ENCODE data around the gene SERPINE2.

DNA sequence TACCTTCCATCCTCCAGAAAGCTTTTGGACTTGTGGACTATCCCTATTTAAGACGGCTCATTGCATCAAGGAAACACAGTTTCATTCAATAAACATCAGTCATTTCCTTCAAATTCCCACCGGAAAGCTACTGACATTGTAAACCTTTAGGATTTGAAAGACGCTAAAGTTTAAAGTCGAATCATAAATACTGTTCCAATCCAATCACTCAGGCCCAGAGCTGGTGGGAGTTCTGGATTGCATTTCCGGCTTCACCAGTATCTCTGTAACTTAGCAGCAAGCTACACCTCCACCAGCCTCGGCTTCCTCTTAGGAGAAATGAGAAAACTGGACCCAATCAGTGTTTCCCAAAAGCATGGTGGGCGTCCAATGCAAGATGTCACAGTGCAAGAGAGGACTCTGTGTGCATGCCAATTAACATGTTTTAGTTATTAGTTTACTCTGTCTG lies 95.5 kb downstream of the SERPINE2 start:
- TF ChIP-seq, protein P1, sequence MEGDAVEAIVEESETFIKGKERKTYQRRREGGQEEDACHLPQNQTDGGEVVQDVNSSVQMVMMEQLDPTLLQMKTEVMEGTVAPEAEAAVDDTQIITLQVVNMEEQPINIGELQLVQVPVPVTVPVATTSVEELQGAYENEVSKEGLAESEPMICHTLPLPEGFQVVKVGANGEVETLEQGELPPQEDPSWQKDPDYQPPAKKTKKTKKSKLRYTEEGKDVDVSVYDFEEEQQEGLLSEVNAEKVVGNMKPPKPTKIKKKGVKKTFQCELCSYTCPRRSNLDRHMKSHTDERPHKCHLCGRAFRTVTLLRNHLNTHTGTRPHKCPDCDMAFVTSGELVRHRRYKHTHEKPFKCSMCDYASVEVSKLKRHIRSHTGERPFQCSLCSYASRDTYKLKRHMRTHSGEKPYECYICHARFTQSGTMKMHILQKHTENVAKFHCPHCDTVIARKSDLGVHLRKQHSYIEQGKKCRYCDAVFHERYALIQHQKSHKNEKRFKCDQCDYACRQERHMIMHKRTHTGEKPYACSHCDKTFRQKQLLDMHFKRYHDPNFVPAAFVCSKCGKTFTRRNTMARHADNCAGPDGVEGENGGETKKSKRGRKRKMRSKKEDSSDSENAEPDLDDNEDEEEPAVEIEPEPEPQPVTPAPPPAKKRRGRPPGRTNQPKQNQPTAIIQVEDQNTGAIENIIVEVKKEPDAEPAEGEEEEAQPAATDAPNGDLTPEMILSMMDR (IDR thresholded peaks at IDR 0.05), result no peak
- TF ChIP-seq EP300 (IDR thresholded peaks at IDR 0.05) (no peak), POLR2A (IDR thresholded peaks at IDR 0.05) (peak in 1 of 2 donors; percentile 38), POLR2AphosphoS5 (IDR thresholded peaks at IDR 0.05) (no peak)

All from sigmoid colon (tissue), 4 donors.